ENCODE results near the gene SUMO1.

- TF ChIP-seq CTCF (IDR thresholded peaks at IDR 0.05) (no peak), ZFX (IDR thresholded peaks at IDR 0.05; ENCODE audit: borderline replicate concordance) (no peak)
Measured at GRCh38 chr2:202270487-202270886, 32.1 kb upstream of the SUMO1 start.

Data from 22Rv1 (cell line).